SHP77 (cell line): ENCODE data around the gene FADS1.

Source experiments
- DNase-seq, 2 experiments: peaks; one replicate each; lab custom pipeline; 2025; lab: John Stamatoyannopoulos, UW

The FADS1 gene

GRCh38 chr11:61816736-61817455, at the start of gene FADS1:
FADS1 (minus strand) TSS chr11:61817003; CDS start chr11:61816929, 74 bp downstream.
- DNase-seq = peak; percentile 97

- DNase-seq = no peak
Measured at GRCh38 chr11:61866231-61866957, 49.6 kb upstream of the FADS1 start.

GRCh38 chr11:61864814-61865775, 48.3 kb upstream of the FADS1 start:
- DNase-seq = no peak

- no peak for DNase-seq
Measured at GRCh38 chr11:61863548-61864081, 46.8 kb upstream of the FADS1 start.

- no peak for DNase-seq
Measured at GRCh38 chr11:61862714-61863547, 46.1 kb upstream of the FADS1 start.

- no peak for DNase-seq
Measured at GRCh38 chr11:61861634-61862033, 44.8 kb upstream of the FADS1 start.

- DNase-seq = no peak
Measured at GRCh38 chr11:61860054-61860903, 43.5 kb upstream of the FADS1 start.

GRCh38 chr11:61855939-61856680, 39.3 kb upstream of the FADS1 start:
- no peak for DNase-seq

- no peak for DNase-seq
Measured at GRCh38 chr11:61854966-61855714, 38.3 kb upstream of the FADS1 start.

GRCh38 chr11:61854206-61854895, 37.5 kb upstream of the FADS1 start:
- DNase-seq = no peak

GRCh38 chr11:61853698-61854169, 36.9 kb upstream of the FADS1 start:
- no peak for DNase-seq

GRCh38 chr11:61851900-61852295, 35.1 kb upstream of the FADS1 start:
- DNase-seq = no peak

- DNase-seq = no peak
Measured at GRCh38 chr11:61851113-61851899, 34.5 kb upstream of the FADS1 start.

GRCh38 chr11:61850687-61851086, 33.9 kb upstream of the FADS1 start:
- DNase-seq = no peak

- DNase-seq = no peak
Measured at GRCh38 chr11:61848631-61849030, 31.8 kb upstream of the FADS1 start.

GRCh38 chr11:61847914-61848581, 31.2 kb upstream of the FADS1 start:
- DNase-seq = no peak
